GM19238 (cell line): Measurements from ENCODE around the gene TFAP2A.

Experiments
- DNase-seq: peaks from one replicate; pipeline ENCODE4 v3.0.0; 2011; ENCODE audit warnings: low spot score; ENCODE audit not compliant: insufficient read length

Gene TFAP2A

DNA sequence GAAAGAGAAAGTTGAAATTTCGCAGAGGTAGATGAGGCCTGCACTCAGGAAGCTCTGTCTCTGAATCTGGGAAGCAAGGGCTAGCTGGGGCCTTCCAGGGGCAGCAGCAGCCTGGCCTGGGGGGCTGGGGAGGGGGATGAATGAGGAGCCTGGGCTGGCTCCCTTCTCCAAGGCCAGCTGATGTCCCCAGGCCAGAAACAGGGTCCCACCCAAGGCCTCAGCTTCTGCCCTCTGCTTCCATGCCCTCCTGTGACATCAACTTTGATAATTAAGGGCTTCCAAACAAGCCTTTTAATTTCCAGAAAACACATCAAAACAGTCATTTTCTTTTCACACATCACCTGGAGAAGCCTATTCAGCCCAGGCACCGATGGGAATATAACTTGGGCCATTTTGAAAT is 15.4 kb downstream of the TFAP2A start:
- DNase-seq = no peak

DNA sequence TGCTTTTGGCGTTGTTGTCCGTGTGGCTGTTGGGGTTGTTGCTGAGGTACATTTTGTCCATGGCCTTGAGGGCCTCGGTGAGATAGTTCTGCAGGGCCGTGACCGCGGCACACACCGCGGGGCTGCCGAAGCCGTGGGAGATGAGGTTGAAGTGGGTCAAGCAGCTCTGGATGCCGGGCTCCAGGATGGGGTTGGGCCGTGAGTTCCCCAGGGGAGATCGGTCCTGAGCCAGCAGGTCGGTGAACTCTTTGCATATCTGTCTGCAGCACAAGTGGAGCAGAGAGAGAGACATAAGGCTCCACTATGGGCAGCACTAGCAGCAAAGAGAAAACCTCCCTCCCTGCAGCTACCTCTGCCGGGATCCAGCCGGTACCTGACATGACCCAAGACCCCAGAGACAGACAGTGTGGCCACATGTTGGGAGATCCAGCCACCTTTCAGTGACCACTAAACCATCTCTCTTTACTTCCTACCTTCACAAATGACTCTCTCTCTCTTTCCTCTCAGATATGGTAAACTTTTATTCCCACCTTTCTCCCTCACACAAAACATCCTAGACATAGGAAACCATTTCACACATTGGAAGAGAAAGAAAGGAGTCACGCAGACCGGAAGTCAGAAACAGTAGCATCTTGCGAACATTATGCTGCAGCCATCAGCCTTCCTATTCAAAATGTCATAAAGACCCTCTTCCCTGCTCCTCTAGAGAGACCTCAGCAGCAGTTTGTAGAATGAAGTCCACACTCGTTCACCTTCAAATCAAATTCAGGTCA is 16.2 kb downstream of the TFAP2A start:
- DNase-seq = no peak

DNA sequence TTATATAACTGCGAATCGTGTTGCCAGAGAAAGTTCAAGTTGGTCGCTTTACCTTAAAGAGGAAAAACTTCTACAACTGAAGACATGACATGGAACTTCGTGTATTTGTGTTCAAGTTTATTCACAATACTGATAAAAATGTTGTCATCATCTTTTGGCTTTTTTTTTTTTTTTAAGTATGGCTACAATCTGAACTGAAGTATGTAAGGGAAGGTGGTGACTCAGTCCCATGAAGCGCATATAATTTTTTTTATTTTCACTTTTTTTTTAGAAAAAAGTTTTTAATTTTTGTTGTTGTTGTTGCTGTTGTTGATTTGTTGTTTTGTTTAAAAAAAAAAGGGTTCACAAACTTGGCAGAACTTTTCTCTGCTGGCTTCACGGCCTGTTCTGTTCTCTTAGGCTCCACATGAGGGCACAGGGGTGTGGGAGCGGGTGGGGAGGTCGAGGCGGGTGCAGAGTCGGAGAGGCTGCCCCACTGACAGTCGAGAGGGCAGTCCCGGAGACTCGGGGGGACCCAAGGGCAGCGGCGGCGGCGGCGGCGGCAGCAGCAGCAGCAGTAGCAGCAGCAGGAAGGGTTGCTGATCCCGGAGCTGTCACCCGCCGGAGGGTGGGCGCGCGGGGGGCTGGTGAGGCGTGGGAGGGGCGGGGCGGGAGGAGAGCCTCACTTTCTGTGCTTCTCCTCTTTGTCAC is 17.0 kb downstream of the TFAP2A start:
- no peak for DNase-seq

DNA sequence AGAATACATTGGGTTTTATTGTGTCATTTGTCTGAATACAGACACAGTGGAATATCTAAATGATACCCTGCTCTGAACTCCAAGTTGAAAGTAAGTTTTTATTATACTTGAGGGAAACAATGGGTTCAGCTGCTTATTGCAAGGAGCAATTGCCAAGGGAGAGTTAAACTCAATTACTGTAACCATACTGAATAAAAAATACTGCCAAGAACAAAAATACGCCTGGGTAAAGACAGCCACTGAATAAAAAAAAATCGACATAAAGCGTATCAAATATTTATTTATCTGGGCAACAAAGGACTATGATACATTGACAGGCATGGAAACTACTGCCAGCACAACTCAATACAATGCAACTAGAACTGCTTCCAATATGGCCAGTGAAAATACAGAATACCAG is 18.1 kb downstream of the TFAP2A start:
- DNase-seq = no peak

DNA sequence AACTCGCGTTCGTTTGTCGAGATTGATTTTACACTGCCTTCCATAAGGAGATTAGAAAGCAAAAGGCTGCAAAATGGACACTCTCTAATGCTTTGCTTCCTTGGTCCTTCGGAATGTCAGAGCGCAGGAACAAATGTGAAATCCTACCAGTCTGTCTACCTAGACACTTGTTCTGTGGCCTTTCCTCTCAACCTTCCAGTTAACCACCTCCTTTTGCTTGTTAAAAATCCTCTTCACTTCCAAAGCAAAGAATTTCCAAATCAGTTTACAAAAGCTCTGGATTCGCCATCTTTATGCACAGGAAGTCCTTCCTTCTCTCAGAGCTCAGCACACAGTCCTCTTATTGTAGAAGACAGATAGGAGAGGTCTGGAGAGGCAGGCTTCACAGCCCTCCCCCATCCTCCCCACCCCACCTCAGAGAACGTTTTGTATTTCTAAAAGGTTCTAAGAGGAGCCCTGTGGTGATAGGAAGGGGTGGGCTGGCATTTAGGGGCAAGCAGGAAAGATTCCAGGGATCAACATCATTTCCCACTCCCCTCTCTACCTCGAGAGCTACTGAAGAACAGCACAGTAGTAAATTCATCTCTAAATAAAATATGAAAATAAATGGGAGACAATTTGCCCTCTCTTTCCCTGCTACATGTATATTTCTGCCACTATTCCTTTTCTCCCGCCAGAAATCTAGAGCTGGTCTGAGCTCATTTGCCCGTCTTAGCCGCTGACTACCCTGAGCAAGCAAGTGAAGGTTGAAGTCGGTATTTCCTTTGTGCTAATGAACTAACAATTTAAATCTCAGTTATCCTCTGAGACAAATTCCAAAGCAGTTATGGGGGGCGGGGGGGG is 18.9 kb downstream of the TFAP2A start:
- no peak for DNase-seq

DNA sequence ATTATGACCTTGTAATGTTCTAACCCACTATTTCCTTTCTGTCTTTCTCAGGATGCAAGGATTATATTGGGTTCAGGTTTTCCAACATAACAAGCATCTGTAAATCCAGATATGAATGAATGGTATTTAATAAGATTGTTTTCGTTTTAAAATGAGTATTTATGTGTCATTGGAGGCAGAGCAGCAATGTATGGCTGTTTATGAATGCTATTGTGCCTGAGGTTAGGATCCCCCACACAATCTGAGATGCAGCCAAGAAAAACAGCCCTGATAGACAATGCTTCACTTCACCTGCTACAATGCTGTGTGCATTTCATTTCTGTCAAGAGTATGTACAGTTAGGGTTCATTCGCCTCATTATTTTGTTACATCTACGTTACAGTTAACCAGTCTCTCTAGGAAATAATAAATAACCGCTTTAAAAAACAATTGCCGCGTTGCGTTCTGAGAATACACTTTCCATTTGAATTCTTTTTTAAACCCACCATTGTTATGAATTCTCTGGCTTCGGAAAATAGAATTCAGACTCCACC is 19.6 kb downstream of the TFAP2A start:
- DNase-seq = no peak

DNA sequence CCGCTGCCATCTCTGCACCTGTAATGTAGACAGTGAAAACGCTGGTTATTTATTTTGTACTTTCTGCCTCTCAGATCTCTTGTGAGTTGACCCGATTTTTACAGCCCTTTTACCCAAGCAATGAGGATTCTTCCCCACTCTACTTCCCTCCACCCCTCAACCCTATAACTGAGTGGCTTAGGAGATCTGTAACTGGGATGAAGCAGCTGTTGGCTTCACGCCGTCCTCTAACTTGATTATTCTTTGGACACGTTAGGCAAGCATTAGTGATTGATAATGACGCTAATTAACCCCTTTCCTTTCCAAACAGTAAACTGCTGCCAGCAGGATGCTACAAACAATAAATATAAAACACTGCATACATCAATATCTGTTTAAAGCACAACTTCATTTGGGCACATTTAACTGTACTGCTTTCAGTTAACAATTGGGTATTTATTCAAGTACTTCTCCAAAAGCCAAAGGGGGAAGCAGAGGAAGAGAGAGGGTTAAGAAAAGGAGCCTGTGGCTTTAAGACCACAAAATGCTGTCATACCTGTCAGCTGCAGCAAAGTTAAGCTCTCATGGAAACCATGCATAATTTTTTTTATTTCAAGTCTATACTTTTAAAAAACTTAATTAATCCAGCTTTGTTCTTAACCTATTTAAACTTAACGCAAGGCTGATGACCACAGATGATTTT is 21.2 kb downstream of the TFAP2A start:
- DNase-seq = no peak

DNA sequence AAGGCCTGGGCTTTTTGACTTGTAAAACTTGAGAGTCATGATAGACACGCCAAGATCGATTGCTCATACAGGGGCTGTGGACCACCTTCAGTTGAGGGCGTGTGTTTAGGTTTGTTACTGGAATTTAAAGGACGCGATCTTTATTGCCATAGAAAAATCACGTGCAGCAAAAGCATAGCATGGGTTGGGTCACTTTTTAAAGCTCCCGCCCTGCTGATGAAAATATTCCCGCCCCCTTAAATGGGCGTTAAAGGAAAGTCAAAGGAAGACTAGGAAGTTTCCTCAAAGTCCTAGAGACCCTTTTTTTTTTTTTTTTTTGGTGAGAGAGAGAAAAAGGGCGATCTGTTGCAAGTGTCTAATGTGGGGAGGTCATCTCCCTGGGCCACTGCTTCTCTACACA is 23.1 kb downstream of the TFAP2A start:
- no peak for DNase-seq

DNA sequence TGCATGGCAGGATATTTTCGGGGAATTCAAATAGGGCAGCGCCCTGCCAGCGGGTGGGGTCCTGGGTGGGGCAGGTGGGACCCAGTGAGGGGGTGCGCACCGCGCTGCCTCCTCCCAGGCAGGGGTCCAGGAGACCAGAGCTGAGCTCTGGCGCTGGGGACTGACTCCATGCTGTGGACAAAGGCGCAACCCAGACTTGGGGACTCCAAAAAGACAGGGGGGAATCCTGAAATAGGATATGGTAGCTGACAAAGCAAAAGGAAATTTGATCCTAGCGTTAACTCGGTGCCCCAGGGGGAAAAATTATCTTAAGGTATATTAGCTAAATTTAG is 23.6 kb downstream of the TFAP2A start:
- DNase-seq = no peak

DNA sequence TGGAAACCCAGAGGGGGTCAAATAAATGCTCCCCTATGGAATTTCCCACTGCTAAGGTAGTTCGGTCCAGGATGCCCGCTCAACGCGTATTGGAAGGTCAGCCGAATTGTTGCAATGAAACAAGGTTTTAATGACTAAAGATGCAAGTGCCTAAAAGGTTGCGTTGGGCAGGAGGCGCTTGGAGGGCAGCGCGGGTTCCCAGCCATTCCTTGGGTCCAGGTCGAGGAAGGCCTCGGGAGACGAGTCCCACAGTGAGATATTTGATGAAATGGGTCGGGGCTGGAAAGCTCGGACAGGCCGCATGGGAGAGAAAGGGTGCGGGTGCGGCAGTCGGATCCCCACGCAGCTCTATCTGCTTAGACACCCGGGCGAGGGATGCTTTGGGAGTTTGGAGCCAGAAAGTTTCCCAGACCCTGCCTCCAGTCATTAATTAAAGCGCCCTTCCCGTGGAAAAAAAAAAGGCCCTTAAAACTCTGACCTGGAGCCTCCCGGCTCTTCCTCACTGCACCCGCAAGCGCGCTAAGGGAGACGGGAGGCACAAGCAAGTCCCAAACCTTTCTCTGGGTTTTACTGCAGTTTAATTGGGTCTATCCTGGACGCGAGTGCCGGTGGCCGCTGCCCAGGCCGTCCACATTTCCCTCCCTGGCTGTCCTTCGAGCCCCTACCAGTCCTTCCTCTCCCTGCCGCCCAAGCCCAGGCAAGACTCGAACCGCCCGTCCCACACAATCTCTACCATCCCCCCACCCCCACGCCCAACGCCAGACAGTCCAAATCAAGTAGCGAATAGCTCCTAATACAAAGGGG is 24.2 kb downstream of the TFAP2A start:
- DNase-seq = no peak

DNA sequence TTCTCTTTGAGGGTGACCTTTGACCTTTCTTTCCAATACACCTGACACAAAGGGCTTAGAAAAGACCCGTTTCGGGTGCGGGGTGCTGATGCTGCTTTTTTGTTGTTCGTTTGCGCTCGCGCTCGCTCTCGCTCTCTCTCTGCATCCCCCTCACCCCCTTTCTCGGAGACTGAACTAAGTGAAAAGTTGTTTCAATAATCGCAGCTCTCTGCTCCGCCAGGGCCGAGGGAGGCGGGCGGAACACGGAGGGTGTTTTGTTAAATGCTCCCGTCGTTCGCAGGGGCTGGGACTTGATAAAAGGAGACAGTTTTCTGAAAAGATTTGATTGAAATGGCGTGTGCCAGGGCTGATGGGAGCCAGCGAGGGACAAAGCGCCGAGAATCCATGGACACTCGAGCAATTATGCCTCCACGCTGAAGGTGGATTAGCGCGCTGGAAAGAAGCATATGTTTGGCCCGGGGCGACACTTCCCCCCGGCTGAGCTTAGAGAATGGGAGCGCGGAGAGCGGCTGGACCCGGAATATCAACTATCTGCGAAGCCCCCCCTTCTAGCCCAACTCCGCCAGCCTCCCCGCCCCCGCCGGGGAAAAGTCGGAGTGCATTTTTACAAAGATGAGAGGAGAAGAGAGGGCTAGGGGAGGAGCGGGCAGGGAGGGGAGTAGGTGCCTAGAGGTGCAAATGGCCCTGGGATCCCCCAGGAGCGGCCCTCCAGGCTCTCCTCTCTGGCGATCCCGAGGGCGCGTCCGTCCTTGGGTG is 25.0 kb downstream of the TFAP2A start:
- no peak for DNase-seq

DNA sequence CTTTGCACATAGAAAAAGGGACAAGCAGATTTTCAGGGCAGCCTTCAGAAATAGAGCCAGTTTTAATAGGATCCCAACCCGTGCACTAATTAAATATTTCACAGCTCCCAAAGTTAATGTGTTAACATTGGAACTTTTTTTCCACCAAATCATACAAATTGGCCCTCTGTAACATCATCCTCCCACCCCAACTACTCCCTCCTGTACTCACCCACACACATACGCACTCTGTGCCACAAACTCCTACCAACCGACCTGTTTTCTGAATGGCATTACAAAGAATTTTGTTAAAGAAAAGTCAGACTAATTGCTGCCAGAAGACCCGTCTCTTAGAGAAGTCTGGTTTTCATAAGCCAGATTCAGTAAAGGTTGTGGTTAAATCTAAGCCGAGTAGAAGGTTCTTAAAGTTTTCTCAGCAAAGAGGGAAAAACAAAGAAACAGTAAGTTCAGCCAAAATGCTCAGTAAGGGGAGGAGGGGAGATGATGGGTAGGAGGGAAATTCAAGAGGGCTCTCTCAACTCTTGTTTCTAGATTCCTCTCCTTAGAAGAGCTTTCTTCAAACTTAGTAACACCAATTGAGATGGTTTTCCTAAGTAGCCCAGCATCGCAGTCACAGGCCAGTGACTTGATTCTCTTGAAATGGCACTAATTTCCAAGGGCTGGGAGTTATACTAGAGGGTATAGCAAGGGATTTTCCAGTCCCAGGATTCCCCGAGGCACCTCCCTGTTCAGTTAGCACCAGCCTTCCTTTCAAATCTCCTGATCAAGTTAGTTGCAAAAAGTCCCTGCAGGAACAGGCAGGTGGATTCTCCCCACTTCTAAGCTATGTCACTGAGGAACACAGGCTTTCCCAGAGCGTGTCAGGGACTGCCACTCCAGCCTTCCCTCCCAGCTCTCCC is 27.9 kb downstream of the TFAP2A start:
- no peak for DNase-seq

DNA sequence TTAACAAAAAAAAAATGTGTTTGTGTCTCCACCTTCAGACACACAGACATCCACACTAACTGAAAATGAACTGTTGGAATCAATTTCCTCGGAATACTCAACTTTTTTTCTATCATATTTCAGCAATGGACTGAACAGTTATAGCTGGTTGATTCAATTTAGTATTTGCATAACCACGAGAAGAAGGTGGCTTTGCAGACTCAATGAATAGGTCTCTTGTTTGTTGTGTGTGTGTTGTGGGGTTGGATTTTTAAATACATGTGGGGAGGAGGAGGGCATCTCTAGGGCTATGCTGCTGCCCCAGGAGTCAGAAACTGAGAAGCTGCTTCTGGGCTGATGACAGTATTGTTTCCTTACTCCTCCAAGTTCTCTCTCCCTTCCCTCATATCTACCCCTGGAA is 28.7 kb downstream of the TFAP2A start:
- DNase-seq = no peak

DNA sequence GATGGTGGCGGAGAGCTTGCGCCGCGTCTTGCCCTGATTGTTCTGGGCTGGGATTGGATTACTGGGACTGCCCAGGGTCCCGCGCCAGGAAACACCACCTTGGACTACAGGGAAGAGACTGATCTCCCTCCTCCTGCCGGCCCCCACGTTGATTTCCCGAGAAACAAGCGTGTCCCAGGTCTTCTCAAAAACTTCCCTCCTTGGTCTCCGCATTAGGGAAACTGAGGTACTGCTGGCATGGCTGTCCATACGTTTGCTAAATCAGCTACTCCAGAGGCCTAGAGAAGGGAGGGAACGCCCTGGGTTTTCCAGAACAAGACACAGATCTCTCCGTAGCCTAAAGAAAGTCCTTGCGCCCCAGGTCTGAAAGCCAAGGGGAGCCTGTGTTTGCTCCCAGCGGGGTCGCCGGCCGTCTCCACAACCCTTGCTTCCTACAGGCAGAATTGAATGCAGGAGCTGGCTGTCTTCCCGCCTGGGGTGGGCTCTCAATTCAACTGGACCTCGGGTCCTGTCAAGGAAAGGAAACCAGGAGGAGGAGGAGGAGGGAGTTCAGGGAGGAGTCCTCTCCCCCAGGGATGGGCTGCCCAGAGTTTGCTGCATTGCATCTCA is 29.2 kb downstream of the TFAP2A start:
- no peak for DNase-seq

DNA sequence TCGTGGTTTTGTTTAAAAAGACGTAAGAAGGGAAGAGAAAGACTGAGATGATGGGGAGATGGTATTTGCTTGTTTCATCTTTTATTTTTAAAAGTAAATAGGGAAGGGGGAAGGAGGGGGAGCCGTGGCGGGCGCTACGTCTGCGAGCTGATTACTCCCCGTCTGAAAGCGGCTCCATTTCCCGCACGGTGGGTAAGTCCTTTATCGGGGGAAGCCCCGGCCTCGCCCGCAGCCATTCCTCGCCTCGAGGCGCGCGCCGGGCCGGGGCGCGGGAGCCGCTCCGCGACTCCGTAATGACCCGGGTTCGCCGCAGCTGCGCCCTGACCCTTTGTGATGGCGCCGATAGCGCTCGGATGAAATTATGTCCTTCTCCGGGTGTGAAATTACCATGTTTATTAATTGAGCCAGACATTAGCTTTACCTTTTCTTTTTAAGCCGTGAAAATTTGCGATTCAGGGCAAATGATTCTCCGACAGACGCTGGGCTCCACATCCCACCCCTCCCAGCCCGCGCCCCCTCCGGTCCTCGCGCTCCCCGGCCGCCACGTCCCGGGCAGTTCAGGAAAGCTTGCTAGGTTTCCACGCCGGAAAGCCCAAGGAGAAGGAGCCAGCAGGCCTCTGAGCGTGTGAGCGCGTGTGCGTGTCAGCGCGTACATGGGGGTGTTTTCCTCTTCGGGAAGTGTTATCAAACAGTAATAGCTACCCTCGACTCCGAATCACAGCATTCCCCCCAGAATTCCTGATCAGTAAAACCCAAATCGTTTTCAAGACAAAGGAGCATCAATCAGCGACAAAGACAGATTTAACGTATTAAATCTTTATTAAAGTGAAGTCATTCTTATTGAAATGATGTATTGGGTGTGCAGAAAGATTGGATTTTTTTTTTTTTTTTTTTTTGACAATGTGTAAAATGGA is 30.0 kb downstream of the TFAP2A start:
- DNase-seq = no peak

DNA sequence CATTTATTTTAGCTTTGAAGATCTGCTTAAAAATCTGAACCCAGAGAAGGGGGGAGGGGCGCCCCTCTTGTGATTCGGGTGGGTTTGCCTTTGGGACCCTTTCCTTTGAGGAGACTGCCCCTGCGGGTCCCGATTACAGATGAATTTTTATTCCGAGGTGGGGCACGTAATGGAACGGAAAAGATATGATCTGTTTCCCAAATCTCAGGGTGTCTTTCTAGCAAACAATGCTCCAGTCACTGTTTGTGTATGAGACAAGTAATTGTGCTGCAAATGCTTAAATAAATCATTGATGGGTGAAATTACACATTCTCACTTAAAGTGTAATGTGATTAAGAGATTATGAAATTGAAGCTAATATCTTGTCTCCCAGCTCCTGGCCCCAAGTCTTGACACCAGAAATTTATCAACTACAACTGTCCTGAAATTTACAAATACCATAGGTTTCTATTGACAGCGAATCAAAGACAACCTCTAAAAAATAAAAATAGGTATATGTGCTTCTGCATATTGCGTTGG is 30.7 kb downstream of the TFAP2A start:
- DNase-seq = no peak
